SIG-M5 treated with dmso at 0.1 percent for 504 hours (cell line): Measurements from ENCODE around the gene DDX41.

ENCODE experiments used
- DNase-seq: peaks from one replicate; lab custom pipeline; 2025; ENCODE audit not compliant: unreplicated experiment; lab: John Stamatoyannopoulos, UW

Gene DDX41

GRCh38 chr5:177469750-177470525, 46.8 kb downstream of the DDX41 start:
- no peak for DNase-seq

- no peak for DNase-seq
Measured at GRCh38 chr5:177468685-177469628, 47.8 kb downstream of the DDX41 start.

- DNase-seq: no peak
Measured at GRCh38 chr5:177468329-177468684, 48.5 kb downstream of the DDX41 start.

- DNase-seq: no peak
Measured at GRCh38 chr5:177467436-177467835, 49.3 kb downstream of the DDX41 start.

- DNase-seq: no peak
Measured at GRCh38 chr5:177466861-177467260, 49.9 kb downstream of the DDX41 start.

GRCh38 chr5:177465044-177465443, 51.7 kb downstream of the DDX41 start:
- no peak for DNase-seq

- peak; percentile 80 for DNase-seq
Measured at GRCh38 chr5:177462021-177462670, 54.6 kb downstream of the DDX41 start.
